Heart right ventricle (tissue), 16 donors: Measurements from ENCODE around the gene PABPC4L. TPM values are rescaled to one million over a fixed set of nuclear protein-coding genes. Genes with fewer than 3 reads are reported as not detected.
"Not testable (repeated sequence)": the region's sequence is repeated elsewhere in the genome, so short reads cannot be mapped to it uniquely, and the experiment has no call there.

Source experiments
- ATAC-seq, 8 donors: fragments of 200-7000 bp; cut with Tn5 transposase; one replicate each; pipeline ENCODE4 v1.9.1; 2020; ENCODE audit warnings: mild to moderate bottlenecking in 8 of 8, moderate library complexity in 8 of 8, moderate number of reproducible peaks in 1 of 8
- DNase-seq, 2 donors: peaks; one replicate each; pipeline ENCODE4 v3.0.0-alpha.2; 2020
- H3K27ac ChIP-seq, 10 donors: fragments of 200-600 bp; sonication (generic) in 2 of 10; one replicate each; pipeline versions ENCODE4 v1.5.0 to v1.8.0; 2020 to 2022; ENCODE audit warnings: mild to moderate bottlenecking in 3 of 10
- H3K27me3 ChIP-seq, 7 donors: fragments of 200-600 bp; one replicate each; pipeline ENCODE4 v1.8.0; 2021 to 2022; ENCODE audit warnings: mild to moderate bottlenecking in 2 of 7
- H3K36me3 ChIP-seq, 9 donors: fragments of 200-600 bp; sonication (generic) in 1 of 9; one replicate each; pipeline versions ENCODE4 v1.5.0 to v1.8.0; 2020 to 2022; ENCODE audit warnings: mild to moderate bottlenecking in 2 of 9
- H3K4me1 ChIP-seq, 9 donors: fragments of 200-600 bp; sonication (generic) in 1 of 9; one replicate each; pipeline versions ENCODE4 v1.5.0 to v1.8.0; 2020 to 2022; ENCODE audit warnings: mild to moderate bottlenecking in 4 of 9
- H3K4me3 ChIP-seq, 10 donors: fragments of 200-600 bp; sonication (generic) in 2 of 10; one replicate each; pipeline versions ENCODE4 v1.5.0 to v1.8.0; 2020 to 2022; ENCODE audit warnings: mild to moderate bottlenecking in 7 of 10, moderate library complexity in 2 of 10
- H3K9me3 ChIP-seq, 11 donors: fragments of 200-600 bp in 10 of 11; sonication (generic) in 2 of 11; one replicate each; pipeline versions ENCODE4 v1.5.0 to v1.8.0; 2013 to 2022; ENCODE audit warnings: mild to moderate bottlenecking in 2 of 11, control low read depth in 1 of 11, moderate library complexity in 1 of 11
- CTCF ChIP-seq, 9 donors: fragments of 200-600 bp; sonication (generic) in 2 of 9; IDR thresholded peaks; one replicate each; pipeline versions ENCODE4 v1.5.0 to v1.8.0; 2021 to 2022; ENCODE audit warnings: antibody characterized with exemption in 9 of 9, mild to moderate bottlenecking in 5 of 9, moderate library complexity in 1 of 9
- WGBS, 2 donors: extraction: QIAGEN DNeasy Blood & Tissue Kit; methylation state at CpG; one replicate each; pipeline ENCODE4 v1.1.7; 2013; ENCODE audit warnings: inconsistent platforms in 1 of 2; 5-methylcytosine and 5-hydroxymethylcytosine counted together
- intact Hi-C, 10 donors: fragments of 100-400 bp; cut with DNase I; formaldehyde crosslinking; loops; one replicate each; pipeline versions ENCODE4 v1.11.1 to v1.14.2; 2022
- polyA plus RNA-seq, 2 donors: library from polyadenylated mRNA; stranded (reverse); fragments of 200-250 nt; gene quantifications; one replicate each; pipeline ENCODE4 v1.2.3, GENCODE V29; 2013
- total RNA-seq, 10 donors: library from RNA; stranded (reverse); fragmentation: NEBNext Ultra II Directional in 3 of 10; extraction: Animal tissue kit (Norgen Biotek cat#: 25700) in 3 of 10; gene quantifications; one replicate each; pipeline versions ENCODE4 v1.2.1 to v1.2.4, GENCODE V29; 2021 to 2023
- donor health status: Arrhythmogenic right ventricular cardiomyopathy.
- donor health status: ischemic (EF 13 %, LVEDD 7.1; RV severe dilation, severe dysfunction).
- donor health status: healthy with polysubstance abuse.
- donor health status: DM: no; HTN: yes; CAD: no.
- donor health status: DM: no; HTN: no; CAD: no.
- donor health status: ischemic (EF 25% LVEDD 6.9; RV normal size, moderate dysfunction).
- donor health status: ischemic (EF 25% LVEDD 5.7; RV mildly dilated, moderate dysfunction).
- donor health status: healthy.
- donor health status: DM: yes; HTN: yes; CAD: no.
- donor health status: Ischemic cardiomyopathy.
- donor health status: ischemic (EF 35%, LVEDD 5.7; RV mildly dilated, moderate dysfunction).
- donor health status: nonischemic (EF 11% LVEDD 7.7; RV severe dilation, severe dysfunction).
- donor health status: DM: yes; HTN: yes; CAD: no.
- donor health status: PGD.
- donor health status: ischemic (EF 29% LVEDD 5.4; RV normal size, mild dysfunction).
- donor health status: nonischemic (EF 23%, LVEDD 6.1; RV moderate dilation, normal function).

PABPC4L gene
- total and polyA plus RNA-seq, 12 donors = 0.38 to 1.1 (median 0.60) TPM

GRCh38 chr4:134216411-134216810 is 14.8 kb upstream of the PABPC4L start:
- intact Hi-C loops = no loop called here
- WGBS, 2 donors = 61 to 80% methylated on average over 1 of the region's 1 CpG

GRCh38 chr4:134215620-134216344 is 14.2 kb upstream of the PABPC4L start:
- Histone ChIP-seq H3K36me3 (no peaks in the 10 kb centered on the region), H3K27me3 (no peaks in the 10 kb centered on the region), H3K9me3 (peaks cover 0 to 8% (median 0%) of the 10 kb centered on the region in 11 donors), H3K27ac (no peak overlapping the region), H3K4me1 (no peaks in the 10 kb centered on the region), H3K4me3 (no peak overlapping the region)
- intact Hi-C loops = no loop called here
- DNase-seq = no peak
- 40% methylated on average over 2 of the region's 2 CpGs for WGBS, 2 donors
- ATAC-seq = no peak
- no peak for TF ChIP-seq CTCF (IDR thresholded peaks at IDR 0.05)

More at GRCh38 chr4:134216411-134216810, 14.8 kb upstream of the PABPC4L start:
- Histone ChIP-seq H3K27me3 (no peaks in the 10 kb centered on the region), H3K27ac (no peak overlapping the region), H3K9me3 (peaks cover 0 to 8% (median 0%) of the 10 kb centered on the region in 11 donors), H3K4me1 (no peaks in the 10 kb centered on the region), H3K4me3 (no peak overlapping the region), H3K36me3 (no peaks in the 10 kb centered on the region)
- no peak for TF ChIP-seq CTCF (IDR thresholded peaks at IDR 0.05)
- ATAC-seq (peak in 1 of 8 donors; percentile 46), DNase-seq (no peak)

- H3K4me1 ChIP-seq, H3K4me3 ChIP-seq, ATAC-seq, H3K36me3 ChIP-seq, DNase-seq, H3K27me3 ChIP-seq, intact Hi-C loops, H3K27ac ChIP-seq: not testable (repeated sequence)
- WGBS, 2 donors = 96% methylated on average over 10 to 11 of the region's 11 CpGs
- H3K9me3 ChIP-seq = peaks cover 0 to 19% (median 0%) of the 10 kb centered on the region in 11 donors
Measured at GRCh38 chr4:134207955-134208354, 6.4 kb upstream of the PABPC4L start.

DNA sequence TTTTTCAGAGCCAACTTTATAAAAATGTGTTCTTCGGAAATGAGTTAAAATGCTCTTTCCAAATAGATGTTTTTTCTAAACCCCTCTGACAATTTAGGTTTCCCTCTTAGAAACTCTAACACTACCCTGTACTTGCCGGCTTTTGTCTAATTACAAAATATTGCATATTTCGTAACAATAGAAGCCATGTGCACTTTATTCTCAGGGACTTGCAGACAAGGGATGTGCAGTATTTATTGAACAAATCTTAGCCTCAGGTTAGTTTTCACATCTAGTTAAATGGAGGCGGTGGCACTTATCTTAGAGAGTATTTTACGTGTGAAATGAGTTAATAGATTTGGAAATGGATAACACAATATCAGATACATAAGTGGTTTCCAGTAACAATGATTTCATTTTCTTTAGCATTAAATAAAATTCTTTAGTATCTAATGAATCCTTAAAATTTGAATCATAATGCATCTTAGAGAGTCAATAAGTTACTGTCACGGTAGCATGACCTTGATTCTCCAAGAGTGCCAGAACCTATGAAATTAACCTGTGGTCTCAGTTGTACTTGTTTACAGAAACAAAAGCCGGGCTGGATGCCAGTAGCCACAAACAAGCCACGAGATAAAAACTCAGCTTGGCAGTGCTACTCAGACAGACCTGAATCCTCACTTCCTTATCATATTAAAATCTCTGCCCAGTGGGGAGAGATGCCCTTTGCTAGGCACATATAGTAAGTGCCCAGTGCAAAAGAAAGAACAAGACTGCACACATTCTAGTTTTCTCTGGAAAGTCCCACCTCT is 772 bp upstream of the PABPC4L start:
- H3K4me1 ChIP-seq = peaks cover 0 to 40% (median 10%) of the 10 kb centered on the region in 9 donors
- ATAC-seq (peak in 1 of 8 donors; percentile 35), DNase-seq (no peak)
- 47 to 56% methylated on average over 8 of the region's 8 CpGs for WGBS, 2 donors
- H3K9me3 ChIP-seq = peaks cover 0 to 7% (median 0%) of the 10 kb centered on the region in 11 donors
- intact Hi-C loops = no loop called here
- H3K27ac ChIP-seq = peak overlapping the region in 3 of 10 donors; percentile 87 to 93 (median 89)
- H3K36me3 ChIP-seq = no peaks in the 10 kb centered on the region
- peak overlapping the region in 8 of 10 donors; percentile 44 to 73 (median 68) for H3K4me3 ChIP-seq
- H3K27me3 ChIP-seq = peaks cover 0 to 14% (median 0%) of the 10 kb centered on the region in 7 donors
- no peak for TF ChIP-seq CTCF (IDR thresholded peaks at IDR 0.05)
